T47D (cell line): Measurements from ENCODE around the gene ALG14.

ENCODE experiments used
- DNase-seq, 2 experiments: peaks; one replicate each; pipeline versions ENCODE4 v3.0.0 to v3.0.0-alpha.2; 2011 to 2012; ENCODE audit warnings: low read depth in 1 of 2, low spot score in 1 of 2
- JUND ChIP-seq: IDR thresholded peaks from 2 replicates; pipeline ENCODE4 v1.6.1; 2012; ENCODE audit warnings: low read depth
- in situ Hi-C: cut with HindIII; loops from 2 replicates; pipeline ENCODE4 v1.10.0; 2016; ENCODE audit warnings: low sequenced_read_pairs, low pct_unique_long_range_greater_than_20kb

The ALG14 gene

DNA sequence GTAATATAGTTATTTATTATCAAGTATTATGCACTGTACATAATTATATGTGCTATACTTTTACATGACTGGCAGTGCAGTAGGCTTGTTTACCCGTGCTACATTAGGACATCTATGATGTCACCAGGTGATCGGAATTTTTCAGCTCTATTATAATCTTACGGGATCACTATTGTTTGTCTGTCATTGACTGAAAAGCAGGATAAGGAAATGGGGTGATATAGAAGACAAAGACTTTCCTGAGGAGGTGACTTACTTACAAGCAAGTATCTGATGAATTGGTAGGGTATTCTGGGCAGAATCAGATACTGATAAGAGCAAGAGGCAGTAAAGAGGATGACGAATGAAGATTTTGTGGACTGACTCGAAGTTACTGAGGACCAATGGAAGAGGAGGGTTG lies 80.6 kb downstream of the ALG14 start:
- in situ Hi-C loops = no loop called here
- TF ChIP-seq JUND = no peak

DNA sequence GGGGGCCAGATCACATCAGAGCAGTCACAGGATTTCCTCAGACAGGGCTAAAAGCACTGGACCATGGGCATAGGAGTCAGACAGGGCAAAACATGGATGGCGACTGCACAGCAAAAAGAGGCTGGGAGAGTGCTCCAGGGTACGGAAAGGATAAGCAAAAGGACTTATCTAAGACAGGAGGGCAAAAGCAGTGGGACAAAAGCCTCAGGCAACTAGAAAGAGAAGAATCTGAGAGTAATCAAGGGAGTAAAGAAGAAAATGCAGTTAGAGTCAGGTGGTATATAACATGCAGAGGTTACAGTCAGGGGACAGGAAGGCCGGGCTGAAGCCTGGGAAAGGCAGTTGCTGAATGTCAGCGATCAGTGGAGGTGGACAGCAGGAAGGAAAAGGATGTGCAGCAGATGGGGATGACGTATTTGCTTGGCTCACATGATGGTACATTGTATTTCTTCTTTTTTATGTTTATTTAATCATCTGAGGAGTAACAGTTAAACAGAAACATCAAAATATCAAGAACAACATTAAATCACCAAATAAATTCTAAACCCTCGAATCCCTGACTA lies 82.8 kb downstream of the ALG14 start:
- no peak for TF ChIP-seq JUND
- in situ Hi-C loops = no loop called here
- no peak for DNase-seq

More for the DNA sequence above, 80.6 kb downstream of the ALG14 start:
- no peak for DNase-seq

DNA sequence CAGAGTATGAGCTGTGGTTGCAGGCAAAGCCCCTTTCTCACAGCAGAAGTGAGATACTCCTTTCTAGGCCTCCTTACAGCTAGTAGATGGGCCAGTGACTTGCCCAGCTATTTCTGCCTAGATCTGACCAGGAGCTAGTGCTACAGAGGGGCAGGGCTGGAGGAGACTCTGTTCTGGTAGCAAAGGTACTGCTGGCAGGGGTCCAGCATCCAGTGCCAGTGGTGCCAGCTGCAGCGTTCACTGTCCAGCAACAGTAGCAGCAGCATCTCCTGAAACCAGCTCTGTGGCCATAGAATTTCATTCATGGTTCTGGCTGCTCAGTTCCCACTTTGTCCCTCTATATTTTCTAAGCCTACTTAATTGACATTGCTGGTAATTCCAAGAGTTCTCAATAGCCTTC lies 83.4 kb downstream of the ALG14 start:
- in situ Hi-C loops = no loop called here
- DNase-seq = no peak
- no peak for TF ChIP-seq JUND

DNA sequence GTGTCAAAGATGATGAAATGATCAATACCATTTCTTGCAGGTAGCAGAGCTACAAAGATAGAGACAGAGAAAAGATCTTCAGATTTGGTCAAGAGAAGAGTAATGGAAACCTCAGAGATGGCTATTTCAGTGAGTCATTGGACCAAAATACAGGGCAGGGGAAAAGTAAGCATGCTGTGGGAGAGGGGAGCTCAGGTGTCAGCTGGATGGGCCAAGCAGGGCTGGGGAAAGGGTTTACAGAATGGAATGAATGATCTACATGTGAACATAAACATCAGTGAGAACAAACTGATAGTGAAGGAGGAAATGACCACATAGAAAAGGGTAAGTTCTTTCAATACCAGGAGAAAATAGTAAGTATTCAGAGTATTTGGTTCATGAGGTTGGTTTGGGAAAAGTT lies 84.4 kb downstream of the ALG14 start:
- TF ChIP-seq JUND = no peak
- DNase-seq = no peak
- in situ Hi-C loops = no loop called here

DNA sequence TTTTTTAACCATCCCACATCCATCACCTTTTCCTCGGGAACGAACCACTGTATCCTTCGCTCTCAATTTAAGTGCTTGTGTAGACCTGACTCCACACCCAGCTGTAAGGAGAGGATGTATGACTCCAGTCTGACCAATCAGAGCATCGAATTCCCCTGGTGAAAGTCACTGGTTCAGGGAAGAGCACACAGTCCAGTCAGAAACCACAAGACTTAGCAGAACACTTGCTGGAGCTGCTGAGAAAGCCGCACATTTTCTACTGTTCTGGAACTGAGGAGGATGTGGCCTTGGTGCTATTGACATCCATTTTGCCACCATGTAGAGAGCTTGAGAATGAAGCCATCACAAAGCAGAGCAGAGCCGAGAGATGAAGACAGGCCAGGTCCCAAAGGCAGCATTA lies 86.0 kb downstream of the ALG14 start:
- in situ Hi-C loops = no loop called here
- DNase-seq = no peak

DNA sequence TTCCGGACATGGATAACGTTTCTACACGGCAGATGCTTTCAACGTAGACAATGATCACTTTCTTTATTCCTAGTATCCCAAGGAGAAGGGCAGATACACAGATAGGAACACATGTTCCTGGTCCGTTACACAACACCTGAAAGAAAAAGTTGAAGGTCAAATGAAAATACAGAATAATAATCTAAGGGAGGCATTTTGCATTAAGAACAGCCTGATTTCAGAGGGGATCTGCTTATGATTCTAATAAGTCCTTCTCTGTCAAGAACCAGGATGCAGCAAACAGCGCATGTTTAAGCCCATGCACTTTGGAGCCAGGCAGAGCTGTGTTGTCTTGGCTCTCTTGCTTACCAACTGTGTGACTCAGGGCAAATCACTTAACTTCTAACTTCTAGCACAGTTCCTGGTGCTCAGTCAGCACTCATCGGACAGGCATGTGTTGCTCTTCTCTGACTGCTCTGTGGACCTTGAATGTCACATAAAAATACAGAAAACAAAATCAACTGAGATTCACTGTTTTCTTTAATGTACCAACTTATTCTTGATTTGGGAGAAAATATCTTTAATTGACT lies 89.5 kb downstream of the ALG14 start:
- in situ Hi-C loops = no loop called here
- TF ChIP-seq JUND = no peak
- no peak for DNase-seq

More for the DNA sequence above, 86.0 kb downstream of the ALG14 start:
- no peak for TF ChIP-seq JUND

DNA sequence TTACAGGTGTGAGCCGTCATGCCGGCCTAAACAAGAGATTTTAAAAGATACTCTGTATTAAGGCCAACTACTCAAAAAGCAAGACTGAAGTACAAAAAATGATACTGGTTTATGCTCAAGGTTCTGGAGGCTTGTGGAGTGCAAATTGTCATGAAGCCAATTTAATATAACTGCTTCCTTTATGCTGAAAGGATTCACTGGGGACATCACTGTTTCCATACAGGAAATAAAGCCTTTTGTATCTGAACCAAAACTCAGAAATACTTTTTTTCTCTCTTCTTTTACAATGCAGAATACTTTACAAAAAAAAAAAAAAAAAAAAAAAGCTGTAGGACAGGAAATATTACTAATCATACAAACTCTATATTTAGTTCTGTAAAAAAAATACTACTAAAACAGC lies 90.4 kb downstream of the ALG14 start:
- in situ Hi-C loops = no loop called here
- no peak for DNase-seq

DNA sequence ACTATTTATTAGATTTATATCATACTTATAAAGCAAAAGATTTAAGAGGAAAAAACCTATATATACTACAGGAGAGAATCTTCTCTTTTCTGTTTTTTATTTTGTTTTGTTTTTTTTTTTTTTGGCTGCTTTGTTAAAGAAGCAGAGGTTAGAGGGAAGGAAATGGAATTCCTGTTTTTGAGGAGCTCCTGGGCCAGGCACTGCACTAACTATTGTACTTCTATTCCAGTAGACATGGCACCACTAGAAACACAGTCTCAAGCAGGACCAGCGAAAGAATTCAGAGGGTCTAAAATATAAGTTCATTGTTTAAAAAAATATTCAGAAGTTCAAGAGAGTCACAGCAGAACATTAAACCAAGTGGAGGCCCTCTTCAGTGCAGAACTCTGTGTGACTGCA lies 91.2 kb downstream of the ALG14 start:
- no peak for DNase-seq
- in situ Hi-C loops = no loop called here
- no peak for TF ChIP-seq JUND

More for the DNA sequence above, 90.4 kb downstream of the ALG14 start:
- no peak for TF ChIP-seq JUND

DNA sequence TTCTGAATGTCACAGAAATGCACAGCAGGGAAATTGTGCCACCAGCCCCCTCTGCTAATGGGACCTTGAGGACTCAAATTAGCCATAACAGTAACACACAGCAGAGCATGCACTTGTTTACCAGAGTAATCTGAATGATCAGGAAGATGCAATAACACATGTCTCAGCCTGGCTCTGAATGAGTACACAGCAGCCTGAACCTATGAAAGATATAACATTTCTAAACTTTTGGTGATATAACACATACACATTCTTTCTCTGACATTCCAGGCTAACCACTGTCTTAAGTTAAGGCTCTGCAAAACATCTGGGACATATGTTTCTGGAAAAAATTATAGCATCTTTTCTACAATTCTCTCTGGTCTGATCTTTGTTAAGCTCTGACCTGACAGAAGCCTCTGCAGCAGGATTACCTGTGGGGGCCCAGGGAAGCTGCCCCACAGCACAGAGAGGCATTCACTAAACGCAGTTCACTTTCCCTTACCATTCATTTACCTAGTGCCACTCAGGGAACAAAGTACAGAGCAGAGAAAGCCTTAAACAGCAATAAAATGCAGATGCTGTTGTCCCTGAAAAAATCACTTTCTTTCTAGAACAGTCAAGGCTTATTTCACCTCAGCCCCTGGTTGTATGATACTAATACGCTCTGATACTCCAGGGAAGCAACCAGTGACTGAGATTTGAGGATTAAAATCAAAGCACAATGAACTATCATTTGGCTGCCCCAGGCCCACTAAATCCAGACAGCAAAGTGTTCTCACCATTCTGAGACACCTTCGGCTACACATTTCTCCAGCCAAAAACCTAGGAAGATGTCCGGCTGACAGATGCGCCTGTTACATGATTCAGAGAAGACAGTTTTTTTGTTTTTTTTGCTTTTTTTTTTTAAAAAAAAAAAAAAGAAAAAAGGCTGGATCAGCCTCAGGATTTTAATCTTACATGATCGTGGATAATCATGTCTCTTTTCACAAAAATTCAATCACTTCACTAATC lies 91.9 kb downstream of the ALG14 start:
- TF ChIP-seq JUND = no peak
- in situ Hi-C loops = no loop called here
- DNase-seq = no peak

DNA sequence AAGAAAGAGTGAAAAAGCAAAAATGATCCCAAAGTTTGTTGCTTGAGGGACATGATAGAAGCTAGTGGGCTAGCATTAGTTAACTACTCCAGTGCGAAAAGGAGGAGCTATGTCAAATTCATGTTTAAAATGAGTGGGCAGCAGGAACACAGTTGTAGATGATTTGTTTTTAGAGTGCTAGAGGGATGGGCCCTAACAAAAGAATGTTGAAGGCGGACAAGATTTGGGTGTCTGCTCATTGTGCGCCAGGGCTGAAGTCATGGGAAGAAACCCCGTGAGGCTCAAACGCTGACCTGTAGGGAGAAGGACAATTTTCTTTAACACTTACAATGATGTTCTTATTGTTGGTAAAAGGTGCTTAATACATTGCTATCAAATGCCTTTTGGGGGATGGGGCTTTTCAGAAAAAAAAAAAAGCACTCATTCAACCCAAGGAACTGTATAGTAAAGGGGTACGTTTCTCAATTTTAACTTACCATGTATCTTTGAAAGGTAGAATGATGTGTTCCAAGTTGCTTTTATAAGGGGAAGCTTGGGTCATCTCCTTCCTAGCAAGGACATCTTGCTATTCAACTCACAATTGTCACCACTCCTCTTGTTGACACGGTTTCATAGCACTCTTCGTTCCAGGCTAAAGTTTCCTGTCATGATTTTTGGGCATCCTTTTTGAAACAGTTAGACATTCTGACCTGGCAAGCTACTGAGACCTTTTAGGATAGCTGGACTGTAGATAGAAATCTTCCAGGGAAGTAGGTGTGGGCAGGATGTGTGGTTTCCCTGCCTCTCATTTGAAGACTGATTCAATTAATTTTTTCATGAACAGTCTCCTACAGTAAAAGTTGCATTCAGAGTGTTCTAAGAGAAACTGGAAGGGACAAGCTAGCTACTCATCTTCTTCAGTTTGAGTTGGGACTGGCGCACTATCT lies 92.8 kb downstream of the ALG14 start:
- TF ChIP-seq JUND = no peak
- in situ Hi-C loops = no loop called here
- no peak for DNase-seq

DNA sequence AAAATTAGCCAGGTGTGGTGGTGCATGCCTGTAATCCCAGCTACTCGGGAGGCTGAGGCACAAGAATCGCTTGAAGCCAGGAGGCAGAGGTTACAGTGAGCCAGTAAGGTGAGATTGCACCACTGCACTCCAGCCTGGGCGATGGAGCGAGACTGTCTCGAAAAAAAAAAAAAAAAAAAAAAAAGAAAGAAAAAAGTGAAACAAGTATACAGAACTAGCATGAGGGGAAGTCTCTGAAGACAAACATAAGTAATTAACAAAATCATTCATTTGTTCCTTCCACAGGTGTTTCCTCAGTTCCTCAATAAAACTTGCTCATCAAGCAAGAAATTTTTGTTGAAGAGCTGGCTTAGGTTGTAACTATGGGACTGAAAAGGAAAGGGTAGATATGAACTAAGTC lies 93.6 kb downstream of the ALG14 start:
- no peak for TF ChIP-seq JUND
- in situ Hi-C loops = no loop called here
- DNase-seq = no peak

DNA sequence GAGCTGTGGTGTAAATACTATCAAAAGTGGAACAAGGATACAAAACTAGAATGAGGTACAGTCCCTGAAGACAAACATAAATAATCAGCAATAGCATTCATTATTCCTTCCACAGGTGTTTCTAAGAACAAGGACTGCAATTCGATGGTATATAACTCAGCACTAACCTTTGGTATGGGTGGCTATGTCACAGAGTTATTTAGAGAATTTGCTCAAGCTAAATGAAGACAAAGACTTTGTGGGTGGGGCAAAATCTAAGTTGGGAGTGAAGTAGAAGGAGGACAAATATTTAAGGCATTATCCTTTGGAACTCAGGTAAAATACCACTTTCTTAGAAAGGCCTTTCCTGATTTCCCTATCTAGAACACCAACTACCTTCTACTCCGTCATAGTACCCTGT lies 94.3 kb downstream of the ALG14 start:
- in situ Hi-C loops = no loop called here
- no peak for TF ChIP-seq JUND
- DNase-seq = no peak
